Right renal pelvis (tissue), 4 donors: Measurements from ENCODE around the gene TREX2. TPM values are rescaled to one million over a fixed set of nuclear protein-coding genes. Genes with fewer than 3 reads are reported as not detected.

Experiments used
- DNase-seq, 4 donors: peaks; one replicate each; pipeline ENCODE4 v3.0.0-alpha.2; 2013; ENCODE audit warnings: low read depth in 4 of 4, low spot score in 3 of 4, missing footprints in 1 of 4
- polyA plus RNA-seq, 4 donors: library from polyadenylated mRNA; unstranded; fragments of 120-200 nt; gene quantifications; one replicate each; pipeline ENCODE4 v1.2.1, GENCODE V29; 2013; ENCODE audit not compliant: insufficient read length in 4 of 4

TREX2 gene
- polyA plus RNA-seq, 4 donors: 0.37 to 0.66 (median 0.48) TPM

GRCh38 chrX:153457136-153457825 lies 11.4 kb upstream of the TREX2 start:
- DNase-seq: no peak

DNA sequence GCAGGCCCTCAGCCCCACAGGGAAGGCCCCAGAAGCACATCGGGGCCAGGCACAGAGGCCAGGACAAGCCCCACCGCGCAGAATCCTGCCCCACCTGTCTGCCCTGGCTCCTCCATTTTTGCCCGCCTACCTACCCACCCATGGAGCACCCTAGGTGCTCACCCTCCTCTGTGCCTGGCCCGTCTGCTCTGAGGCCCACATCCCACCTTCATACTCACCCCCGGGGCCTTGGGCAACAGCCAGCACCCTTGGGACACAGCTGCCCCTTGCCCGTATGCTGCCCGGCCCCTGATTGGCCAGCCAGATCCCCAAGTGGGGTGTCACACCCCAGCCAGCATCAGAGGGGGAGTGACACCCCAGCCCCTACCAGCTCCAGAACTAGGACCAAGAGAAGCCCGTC lies 10.8 kb upstream of the TREX2 start:
- no peak for DNase-seq

GRCh38 chrX:153456161-153456560 lies 10.3 kb upstream of the TREX2 start:
- DNase-seq: no peak

GRCh38 chrX:153455571-153455970 lies 9.7 kb upstream of the TREX2 start:
- DNase-seq: no peak

DNA sequence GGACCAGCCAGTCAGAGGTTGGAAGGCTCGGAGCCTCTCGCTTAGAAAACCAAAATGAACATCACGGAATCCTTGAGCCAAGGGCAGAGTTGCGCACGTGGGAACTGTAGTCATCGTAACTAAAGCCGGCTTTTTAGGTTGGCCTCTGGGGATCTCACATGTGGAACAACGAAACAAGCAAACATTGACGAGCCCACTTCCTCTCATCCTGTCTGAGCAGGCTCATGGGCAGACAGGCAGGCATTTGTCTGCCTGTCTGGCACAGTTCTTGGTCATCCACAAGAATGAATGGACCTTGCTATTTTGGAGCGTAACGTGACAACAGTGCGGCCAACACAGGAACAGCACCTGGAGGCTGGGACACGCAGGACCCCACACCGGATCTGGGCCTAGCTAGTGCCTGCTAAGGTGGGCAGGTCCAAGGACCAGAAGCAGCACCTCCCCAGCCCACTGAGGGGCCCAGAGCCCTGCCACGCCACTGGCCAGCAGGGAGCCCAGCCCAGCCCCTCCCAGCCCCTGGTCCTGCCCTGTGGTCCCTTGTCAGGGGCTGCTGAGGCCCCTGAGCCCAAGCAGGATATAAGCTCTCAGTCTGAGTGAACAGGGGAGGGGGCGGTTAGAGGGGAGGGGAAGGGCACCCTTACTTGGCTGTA lies 9.2 kb upstream of the TREX2 start:
- DNase-seq: no peak

DNA sequence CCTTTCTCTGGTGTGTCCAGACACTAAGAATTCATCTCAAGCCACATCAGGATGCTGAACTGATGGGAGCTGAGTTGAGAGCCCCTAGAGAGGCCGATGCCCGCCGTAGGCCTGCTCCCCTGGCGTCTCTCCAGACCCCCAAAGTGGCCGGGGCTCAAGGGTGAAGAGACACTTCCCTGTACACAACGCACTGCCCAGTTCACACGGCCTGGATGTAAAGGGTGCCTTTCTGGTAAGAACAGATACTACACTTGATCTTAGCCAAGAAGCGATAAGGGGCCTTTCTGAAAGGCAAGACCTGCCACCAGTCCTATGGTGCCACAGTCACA lies 5.1 kb upstream of the TREX2 start:
- DNase-seq: no peak

- no peak for DNase-seq
Observed at GRCh38 chrX:153450114-153450948, 4.5 kb upstream of the TREX2 start.

DNA sequence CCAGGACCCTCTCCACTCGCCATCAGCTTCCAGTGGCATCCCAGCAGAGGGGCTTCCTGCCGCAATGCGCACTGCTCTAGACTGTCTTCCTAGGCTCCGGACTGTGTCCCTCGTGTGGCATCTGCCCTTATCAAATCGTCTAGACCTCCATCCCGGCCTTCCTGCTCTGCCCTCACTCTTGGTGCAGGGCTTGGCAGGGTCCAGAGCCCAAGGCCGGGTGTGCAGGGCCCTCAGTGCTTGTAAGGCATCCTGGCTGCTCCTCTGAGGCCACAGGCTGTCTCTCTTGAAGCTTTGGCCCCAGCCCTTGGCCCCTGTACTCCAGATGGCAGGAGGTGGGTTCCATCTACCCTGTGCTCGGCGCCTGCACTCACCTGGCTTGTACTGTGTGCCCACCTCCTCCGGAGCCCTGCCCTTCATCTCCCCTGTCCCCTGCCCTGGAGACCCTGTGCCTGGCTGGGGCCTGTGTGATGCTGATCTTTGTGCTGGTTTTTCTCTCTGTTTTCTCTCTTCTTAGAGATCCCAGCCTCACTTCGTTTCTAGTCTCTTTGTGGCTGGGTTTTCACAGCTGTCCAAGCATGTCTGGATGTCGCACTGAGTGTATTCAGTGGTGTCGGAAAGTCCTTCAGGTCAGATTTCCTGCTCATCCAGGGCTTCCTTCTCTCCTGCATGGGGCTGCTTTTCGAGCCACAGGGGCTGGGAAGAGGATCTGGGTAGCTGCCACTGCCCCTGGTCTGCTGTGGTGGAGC lies 3.7 kb upstream of the TREX2 start:
- no peak for DNase-seq

DNA sequence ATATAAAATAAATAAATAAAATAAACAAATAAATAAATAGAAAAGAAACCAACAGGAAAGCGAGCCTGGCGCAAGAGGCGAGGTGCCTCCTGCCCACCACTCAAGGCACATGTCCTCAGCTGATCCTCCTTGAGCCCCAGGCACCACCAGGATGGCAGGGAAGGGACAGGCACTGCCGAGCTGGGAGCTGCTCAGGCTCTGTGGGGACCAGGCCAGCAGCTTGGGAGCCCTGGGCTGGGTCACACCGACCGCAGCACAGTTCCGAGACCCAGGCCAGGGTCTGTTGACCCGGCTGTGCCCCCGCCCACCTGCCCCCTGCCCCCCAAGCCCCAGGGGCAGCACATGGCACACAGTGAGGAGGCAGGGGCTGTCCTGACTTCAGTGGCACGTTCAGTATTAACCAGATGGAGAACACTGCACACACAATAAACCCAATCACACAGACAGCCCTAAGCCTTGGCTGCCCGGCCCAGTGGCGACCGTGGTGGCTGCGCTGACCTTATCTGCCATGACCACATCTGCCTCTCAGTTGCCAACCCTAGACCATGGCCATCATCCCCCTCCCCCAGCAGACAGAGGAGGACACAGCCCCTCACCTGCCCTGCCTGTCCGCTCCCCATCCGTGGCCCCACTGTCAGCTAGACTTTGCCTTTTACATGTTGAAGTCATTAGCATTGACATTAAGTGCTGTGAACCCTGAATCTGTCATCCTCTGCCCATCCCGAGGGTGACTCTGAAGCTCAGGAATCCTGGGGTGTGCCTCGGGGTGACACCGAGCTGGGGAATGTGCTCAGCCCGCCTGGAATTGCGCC lies 2.9 kb upstream of the TREX2 start:
- DNase-seq: no peak

DNA sequence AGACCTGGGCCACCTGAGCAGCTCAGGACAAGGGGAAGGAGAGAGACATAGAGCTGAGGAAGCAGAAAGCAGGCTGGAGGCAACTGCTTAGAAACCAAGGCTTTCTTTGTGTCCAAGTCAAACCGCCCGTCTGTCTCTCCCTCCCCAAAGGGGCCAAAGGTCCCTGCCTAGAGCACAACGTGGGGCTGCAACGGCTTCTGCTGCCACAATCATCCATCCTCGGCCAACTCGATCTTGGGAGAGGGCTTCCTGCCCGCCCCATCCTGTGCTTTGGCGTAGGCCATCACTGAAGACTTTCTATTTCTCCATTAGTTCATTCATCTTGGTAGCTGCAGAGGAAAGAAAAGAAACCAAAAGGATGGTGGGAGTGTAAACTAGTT lies 1.7 kb upstream of the TREX2 start:
- no peak for DNase-seq

DNA sequence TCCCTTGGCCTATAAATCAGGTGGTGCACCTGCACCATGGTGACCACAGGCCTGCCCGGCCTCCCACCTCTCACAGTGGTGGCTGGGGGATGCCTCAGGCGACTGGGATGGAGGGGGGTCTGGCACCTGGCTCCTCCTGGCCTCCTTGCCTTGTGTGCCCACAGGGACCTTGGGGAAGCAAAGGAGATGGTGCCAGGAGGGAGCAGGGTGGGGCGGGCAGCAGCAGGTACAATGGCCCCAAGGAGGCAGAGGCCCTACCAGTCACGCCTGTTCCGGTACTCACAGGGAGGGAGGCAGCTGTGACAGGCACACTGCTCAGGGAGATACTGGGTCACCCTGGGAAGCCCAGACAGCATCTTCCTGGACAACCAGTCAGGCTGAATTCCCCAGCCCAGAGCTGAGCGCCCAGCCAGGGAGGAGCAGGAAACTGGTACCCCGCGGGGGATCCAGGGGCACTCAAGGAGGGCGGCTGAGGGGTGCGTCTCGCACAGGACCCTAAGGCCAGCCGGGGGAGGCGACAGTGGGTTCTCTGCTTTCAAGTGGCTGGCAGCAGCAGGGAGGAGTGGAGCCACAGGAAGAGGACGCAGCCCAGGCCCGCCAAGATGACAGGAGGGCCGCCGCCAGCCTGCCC lies 1.2 kb upstream of the TREX2 start:
- no peak for DNase-seq

DNA sequence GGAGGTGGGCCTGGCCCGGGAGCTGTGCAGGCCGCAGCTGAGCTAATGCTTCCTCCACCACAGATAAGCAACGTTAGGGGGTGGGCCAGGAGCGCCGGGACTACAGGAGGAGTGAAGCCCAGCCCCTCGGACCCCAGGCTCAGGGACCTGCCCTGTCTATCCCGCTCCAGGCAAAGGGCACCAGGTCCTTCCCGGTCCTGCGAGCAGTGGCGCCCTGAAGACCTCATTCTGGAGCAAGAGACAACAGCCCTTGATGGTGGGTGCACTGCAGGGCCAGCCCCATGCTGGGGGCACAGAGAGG lies 730 bp upstream of the TREX2 start:
- DNase-seq: no peak

GRCh38 chrX:153445106-153445855 lies 575 bp downstream of the TREX2 start:
- no peak for DNase-seq

DNA sequence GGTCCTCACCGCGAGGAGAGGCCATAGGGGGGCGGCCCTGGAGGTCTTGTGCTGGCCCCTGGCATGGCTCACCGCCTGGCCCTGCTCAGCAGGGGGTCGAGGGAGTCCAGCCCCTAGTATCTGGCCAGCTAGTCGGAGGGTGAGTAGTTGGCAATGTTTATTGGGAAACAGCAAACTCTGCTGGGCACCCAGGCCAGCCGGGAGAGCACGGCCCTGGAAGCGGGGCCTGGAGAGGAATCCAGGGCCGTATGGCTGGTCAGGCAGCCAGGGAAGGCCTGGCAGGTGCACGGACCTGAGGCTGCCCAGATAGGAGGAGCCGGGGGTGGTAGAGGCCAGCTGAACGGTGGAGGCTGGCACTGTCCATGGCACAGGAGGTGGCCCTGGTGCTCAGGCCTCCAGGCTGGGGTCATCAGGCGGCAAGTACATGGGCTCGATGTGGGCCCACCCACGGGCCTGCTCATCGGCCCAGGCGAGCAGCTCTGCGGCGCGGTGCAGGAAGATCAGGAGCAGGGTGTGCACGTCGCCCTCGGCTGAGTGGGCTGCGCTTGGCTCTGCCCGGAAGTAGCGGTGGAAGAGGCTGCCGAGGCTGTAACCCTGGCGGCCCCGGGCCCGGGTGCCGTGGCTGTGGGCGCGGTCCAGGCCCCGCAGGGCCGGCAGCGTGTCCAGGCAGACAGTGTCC lies 1.4 kb downstream of the TREX2 start:
- DNase-seq: no peak

DNA sequence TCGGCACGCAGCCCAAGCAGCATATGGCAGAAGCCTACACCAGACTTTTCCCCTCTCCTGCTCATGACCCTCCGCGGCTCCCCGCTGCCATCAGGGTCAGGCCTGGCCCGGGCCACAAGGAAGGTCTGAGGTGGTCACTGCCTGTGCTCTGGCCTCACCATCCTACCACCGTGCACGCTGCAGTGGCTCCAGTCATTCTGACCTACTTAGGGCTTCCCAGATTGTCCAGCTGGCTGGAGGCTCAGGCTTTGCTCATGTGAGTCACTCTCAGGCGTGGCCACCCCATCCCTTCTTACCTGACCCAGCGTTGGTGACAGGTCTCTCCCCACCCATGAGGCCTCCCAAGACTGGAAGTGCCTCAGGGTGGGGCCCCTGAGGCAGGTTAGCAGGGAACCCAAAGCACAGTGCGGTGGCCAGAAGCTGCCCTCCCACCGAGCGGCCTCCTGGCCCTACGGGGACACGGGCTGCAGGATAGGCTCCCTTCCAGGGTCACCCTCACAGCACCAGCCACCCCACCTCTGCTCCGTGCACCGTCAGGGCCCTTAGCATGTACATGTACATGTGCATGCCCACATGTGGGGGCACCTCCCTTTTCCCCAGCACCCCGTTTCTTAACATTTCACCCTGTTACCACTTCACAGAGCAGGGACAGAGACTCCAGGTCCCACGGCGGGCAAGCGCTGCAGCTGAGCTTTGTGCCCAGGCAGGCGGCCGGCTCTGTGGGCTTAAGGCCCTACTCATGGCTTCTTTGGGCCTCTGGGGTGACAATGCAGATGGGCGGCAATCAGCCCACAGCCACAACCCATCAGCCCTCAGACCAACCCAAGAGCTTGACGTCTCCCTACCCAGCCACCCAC lies 2.2 kb downstream of the TREX2 start:
- DNase-seq: no peak

DNA sequence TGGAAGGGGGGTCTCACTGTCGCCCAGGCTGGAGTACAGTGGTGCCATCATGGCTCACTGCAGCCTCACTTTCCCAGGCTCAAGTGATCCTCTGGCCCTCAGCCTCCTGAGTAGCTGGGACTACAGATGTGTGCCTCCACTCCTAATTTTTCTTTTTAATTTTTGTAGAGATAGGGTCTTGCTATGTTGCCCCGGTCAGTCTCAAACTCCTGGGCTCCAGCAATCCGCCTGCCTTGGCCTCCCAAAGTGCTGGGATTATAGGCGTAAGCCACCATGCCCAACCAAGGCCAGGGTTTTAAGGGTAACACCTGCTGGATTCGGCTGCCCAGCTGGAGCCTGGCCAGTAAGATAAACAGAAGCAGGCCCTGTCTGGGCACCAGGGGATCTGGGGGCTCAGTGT lies 3.4 kb downstream of the TREX2 start:
- no peak for DNase-seq

DNA sequence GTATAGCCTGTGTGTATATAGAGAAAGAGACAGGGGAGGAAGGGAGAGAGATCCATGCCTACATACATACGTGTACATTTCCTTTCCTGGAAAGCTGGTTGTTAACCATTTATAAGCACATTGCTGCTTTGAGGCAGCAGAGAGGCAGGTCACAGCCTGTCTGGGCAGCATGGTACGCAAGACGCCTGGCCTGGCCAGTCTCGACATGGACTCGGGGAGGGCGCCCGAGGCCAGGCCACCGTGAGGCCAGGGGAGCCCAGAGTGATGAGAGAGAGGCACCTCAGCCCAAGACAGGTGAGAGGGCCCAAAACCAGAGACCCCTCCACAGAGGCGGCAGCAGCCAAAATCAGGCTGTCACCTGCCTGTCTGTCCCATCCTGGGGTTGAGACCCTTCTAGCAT lies 3.9 kb downstream of the TREX2 start:
- no peak for DNase-seq

GRCh38 chrX:153441296-153441695 lies 4.6 kb downstream of the TREX2 start:
- no peak for DNase-seq
